ENCODE data around the gene LYG1. TPM values are rescaled to one million over a fixed set of nuclear protein-coding genes. Genes with fewer than 3 reads are reported as not detected.
"Not testable (repeated sequence)": the region's sequence is repeated elsewhere in the genome, so short reads cannot be mapped to it uniquely, and the experiment has no call there.

The LYG1 gene
- under 1 TPM in 5 of 6 experiments, not detected in 1; 0.23 to 0.70 (median 0.27) TPM for total RNA-seq (2021; fragmentation: NEBNext Ultra II Directional; extraction: Animal tissue kit (Norgen Biotek cat#: 25700))
- long read RNA-seq: 0 reads

GRCh38 chr2:99301097-99301496 lies at the start of gene LYG1:
Gene LYG1, minus strand, starts transcription at chr2:99301197. Its CDS starts 5,527 bp downstream, at chr2:99295670.
- H3K27me3 Mint-ChIP-seq (ENCODE audit: insufficient read depth); H3K36me3 Mint-ChIP-seq (ENCODE audit: low read depth); H3K4me3 Mint-ChIP-seq; H3K9me3 Mint-ChIP-seq; DNase-seq; H3K4me1 Mint-ChIP-seq (ENCODE audit: low read depth); H3K27ac Mint-ChIP-seq: not testable (repeated sequence)

- Mint-ChIP-seq H3K4me1 (ENCODE audit: low read depth) (peaks cover 31% of the 10 kb centered on the region), H3K27ac (no peak overlapping the region), H3K4me3 (no peak overlapping the region), H3K36me3 (ENCODE audit: low read depth) (no peaks in the 10 kb centered on the region), H3K27me3 (ENCODE audit: insufficient read depth) (no peaks in the 10 kb centered on the region), H3K9me3 (no peaks in the 10 kb centered on the region)
- no peak for DNase-seq
- TF ChIP-seq CTCF (IDR thresholded peaks at IDR 0.05): no peak
These were observed 49.2 kb upstream of the LYG1 start for GRCh38 chr2:99350194-99350593.

- Mint-ChIP-seq H3K36me3 (ENCODE audit: low read depth) (peaks cover 3% of the 10 kb centered on the region; the same call in 1 of the 2 replicates), H3K27ac (no peak overlapping the region), H3K4me3 (no peak overlapping the region), H3K9me3 (no peaks in the 10 kb centered on the region), H3K27me3 (ENCODE audit: insufficient read depth) (no peaks in the 10 kb centered on the region), H3K4me1 (ENCODE audit: low read depth) (peaks cover 16% of the 10 kb centered on the region; the same call in 1 of the 2 replicates)
- no peak for DNase-seq
- no peak for TF ChIP-seq CTCF (IDR thresholded peaks at IDR 0.05)
These were observed 47.2 kb upstream of the LYG1 start for GRCh38 chr2:99348173-99348572.

- Mint-ChIP-seq H3K4me3 (no peak overlapping the region), H3K9me3 (no peaks in the 10 kb centered on the region), H3K4me1 (ENCODE audit: low read depth) (peaks cover 25% of the 10 kb centered on the region), H3K27me3 (ENCODE audit: insufficient read depth) (no peaks in the 10 kb centered on the region), H3K27ac (no peak overlapping the region), H3K36me3 (ENCODE audit: low read depth) (peaks cover 5% of the 10 kb centered on the region; the same call in 1 of the 2 replicates)
- DNase-seq: no peak
- TF ChIP-seq CTCF (IDR thresholded peaks at IDR 0.05): no peak
These were observed 45.2 kb upstream of the LYG1 start for GRCh38 chr2:99346218-99346617.

GRCh38 chr2:99345446-99345845 lies 44.4 kb upstream of the LYG1 start:
- H3K27me3 Mint-ChIP-seq (ENCODE audit: insufficient read depth); H3K36me3 Mint-ChIP-seq (ENCODE audit: low read depth); DNase-seq; H3K9me3 Mint-ChIP-seq; H3K27ac Mint-ChIP-seq; H3K4me3 Mint-ChIP-seq: not testable (repeated sequence)
- peaks cover 31% of the 10 kb centered on the region for H3K4me1 Mint-ChIP-seq (ENCODE audit: low read depth)

- DNase-seq: no peak
- Mint-ChIP-seq H3K27ac (no peak overlapping the region), H3K27me3 (ENCODE audit: insufficient read depth) (no peaks in the 10 kb centered on the region), H3K4me1 (ENCODE audit: low read depth) (peaks cover 26% of the 10 kb centered on the region), H3K9me3 (no peaks in the 10 kb centered on the region), H3K4me3 (no peak overlapping the region), H3K36me3 (ENCODE audit: low read depth) (peaks cover 5% of the 10 kb centered on the region; the same call in 1 of the 2 replicates)
- TF ChIP-seq CTCF (IDR thresholded peaks at IDR 0.05): no peak
These were observed 41.5 kb upstream of the LYG1 start for GRCh38 chr2:99342536-99342935.

Data from HFFc6 (cell line).